ENCODE data around the gene PSMG1. TPM values are rescaled to one million over a fixed set of nuclear protein-coding genes. Genes with fewer than 3 reads are reported as not detected.

The PSMG1 gene
- total RNA-seq, 1 donor from 2014 or later: 66.4 TPM

GRCh38 chr21:39196838-39197237 lies 13.6 kb upstream of the PSMG1 start:
- Mint-ChIP-seq H3K4me3 (ENCODE audit: unreplicated experiment) (no peak overlapping the region), H3K36me3 (ENCODE audit: low read depth) (peaks cover 34% of the 10 kb centered on the region), H3K9me3 (ENCODE audit: low read depth) (no peaks in the 10 kb centered on the region), H3K27ac (ENCODE audit: unreplicated experiment) (no peak overlapping the region), H3K4me1 (ENCODE audit: low read depth) (no peaks in the 10 kb centered on the region), H3K27me3 (ENCODE audit: low read depth) (no peaks in the 10 kb centered on the region)
- TF ChIP-seq CTCF (IDR thresholded peaks at IDR 0.05): no peak
- DNase-seq (ENCODE audit: low spot score): no peak

- peaks cover 31% of the 10 kb centered on the region for H3K36me3 Mint-ChIP-seq (ENCODE audit: low read depth)
These were observed 13.1 kb upstream of the PSMG1 start for GRCh38 chr21:39196310-39196709.

GRCh38 chr21:39193380-39193779 lies 10.1 kb upstream of the PSMG1 start:
- H3K27me3 Mint-ChIP-seq (ENCODE audit: low read depth): no peaks in the 10 kb centered on the region
- H3K9me3 Mint-ChIP-seq (ENCODE audit: low read depth): no peaks in the 10 kb centered on the region
- H3K36me3 Mint-ChIP-seq (ENCODE audit: low read depth): peaks cover 17% of the 10 kb centered on the region
- H3K27ac Mint-ChIP-seq (ENCODE audit: unreplicated experiment): no peak overlapping the region
- no peak overlapping the region for H3K4me3 Mint-ChIP-seq (ENCODE audit: unreplicated experiment)
- no peak for DNase-seq (ENCODE audit: low spot score)
- peaks cover 21% of the 10 kb centered on the region for H3K4me1 Mint-ChIP-seq (ENCODE audit: low read depth)
- TF ChIP-seq CTCF (IDR thresholded peaks at IDR 0.05): no peak

More at GRCh38 chr21:39196310-39196709, 13.1 kb upstream of the PSMG1 start:
- DNase-seq (ENCODE audit: low spot score): no peak
- no peak for TF ChIP-seq CTCF (IDR thresholded peaks at IDR 0.05)
- no peak overlapping the region for H3K27ac Mint-ChIP-seq (ENCODE audit: unreplicated experiment)
- peaks cover 1% of the 10 kb centered on the region for H3K4me1 Mint-ChIP-seq (ENCODE audit: low read depth)
- H3K9me3 Mint-ChIP-seq (ENCODE audit: low read depth): no peaks in the 10 kb centered on the region
- no peaks in the 10 kb centered on the region for H3K27me3 Mint-ChIP-seq (ENCODE audit: low read depth)
- H3K4me3 Mint-ChIP-seq (ENCODE audit: unreplicated experiment): no peak overlapping the region

- Mint-ChIP-seq H3K27ac (ENCODE audit: unreplicated experiment) (peak overlapping the region; percentile 72), H3K27me3 (ENCODE audit: low read depth) (no peaks in the 10 kb centered on the region), H3K9me3 (ENCODE audit: low read depth) (no peaks in the 10 kb centered on the region), H3K36me3 (ENCODE audit: low read depth) (peaks cover 2% of the 10 kb centered on the region), H3K4me1 (ENCODE audit: low read depth) (peaks cover 34% of the 10 kb centered on the region), H3K4me3 (ENCODE audit: unreplicated experiment) (no peak overlapping the region)
- TF ChIP-seq CTCF (IDR thresholded peaks at IDR 0.05): no peak
- no peak for DNase-seq (ENCODE audit: low spot score)
These were observed 6.8 kb upstream of the PSMG1 start for GRCh38 chr21:39189857-39190604.

- peaks cover 44% of the 10 kb centered on the region for H3K4me1 Mint-ChIP-seq (ENCODE audit: low read depth)
- no peak overlapping the region for H3K27ac Mint-ChIP-seq (ENCODE audit: unreplicated experiment)
- H3K9me3 Mint-ChIP-seq (ENCODE audit: low read depth): no peaks in the 10 kb centered on the region
- no peak for TF ChIP-seq CTCF (IDR thresholded peaks at IDR 0.05)
- H3K36me3 Mint-ChIP-seq (ENCODE audit: low read depth): peaks cover 2% of the 10 kb centered on the region
- H3K27me3 Mint-ChIP-seq (ENCODE audit: low read depth): no peaks in the 10 kb centered on the region
- DNase-seq (ENCODE audit: low spot score): no peak
- no peak overlapping the region for H3K4me3 Mint-ChIP-seq (ENCODE audit: unreplicated experiment)
These were observed 5.4 kb upstream of the PSMG1 start for GRCh38 chr21:39188521-39189139.

All from chondrocyte (in vitro differentiated cells).